ENCODE measurements around the gene STK4. TPM values are rescaled to one million over a fixed set of nuclear protein-coding genes. Genes with fewer than 3 reads are reported as not detected.

Gene STK4
- total RNA-seq, 2 experiments from 2014 or later: 151 to 170 TPM

- Mint-ChIP-seq H3K27ac (no peak overlapping the region), H3K4me3 (no peak overlapping the region), H3K4me1 (peaks cover 16% of the 10 kb centered on the region), H3K9me3 (ENCODE audit: low read depth) (no peaks in the 10 kb centered on the region), H3K36me3 (peaks cover under 1% of the 10 kb centered on the region), H3K27me3 (peaks cover 34% of the 10 kb centered on the region)
- CTCF ChIA-PET: interaction anchor here (0.7 to 10.5 kb wide), 44 partner anchors 9 to 1459 kb away, joined by 3 to 150 read pairs (median 5); partner anchors contain the start of genes PABPC1L and WFDC5
- peak; percentile 59 for ATAC-seq
- peak; percentile 72 for DNase-seq
Observed at GRCh38 chr20:45095805-45096238, 129.5 kb downstream of the STK4 start.

GRCh38 chr20:45096781-45097180, 130.5 kb downstream of the STK4 start:
- Mint-ChIP-seq H3K36me3 (no peaks in the 10 kb centered on the region), H3K9me3 (ENCODE audit: low read depth) (no peaks in the 10 kb centered on the region), H3K27me3 (peaks cover 41% of the 10 kb centered on the region), H3K4me3 (no peak overlapping the region), H3K4me1 (peaks cover 18% of the 10 kb centered on the region), H3K27ac (no peak overlapping the region)
- CTCF ChIA-PET: interaction anchor here (0.6 to 10.5 kb wide), 35 partner anchors 10 to 674 kb away, joined by 3 to 150 read pairs (median 6); partner anchors contain the start of genes SYS1 and WFDC5
- DNase-seq (no peak), ATAC-seq (no peak)

GRCh38 chr20:45097485-45098102, 131.3 kb downstream of the STK4 start:
- H3K27me3 Mint-ChIP-seq: peaks cover 46% of the 10 kb centered on the region

GRCh38 chr20:45098103-45098773, 131.9 kb downstream of the STK4 start:
- Mint-ChIP-seq H3K4me3 (peak overlapping the region; percentile 24), H3K36me3 (no peaks in the 10 kb centered on the region), H3K27me3 (peaks cover 49% of the 10 kb centered on the region), H3K27ac (no peak overlapping the region), H3K9me3 (ENCODE audit: low read depth) (no peaks in the 10 kb centered on the region), H3K4me1 (peaks cover 18% of the 10 kb centered on the region)
- DNase-seq: no peak
- ATAC-seq: peak; percentile 37
- CTCF ChIA-PET: interaction anchor here (0.6 to 10.5 kb wide), 14 partner anchors 12 to 339 kb away, joined by 3 to 150 read pairs (median 10); partner anchors contain the start of genes SYS1 and WFDC5

More at GRCh38 chr20:45097485-45098102, 131.3 kb downstream of the STK4 start:
- ATAC-seq (peak; percentile 68), DNase-seq (peak; percentile 72)
- CTCF ChIA-PET: interaction anchor here (0.6 to 10.5 kb wide), 22 partner anchors 11 to 339 kb away, joined by 3 to 150 read pairs (median 10); partner anchors contain the start of genes SYS1 and WFDC5
- Mint-ChIP-seq H3K9me3 (ENCODE audit: low read depth) (no peaks in the 10 kb centered on the region), H3K4me3 (peak overlapping the region; percentile 19), H3K4me1 (peaks cover 18% of the 10 kb centered on the region), H3K27ac (peak overlapping the region; percentile 45), H3K36me3 (no peaks in the 10 kb centered on the region)

GRCh38 chr20:45100563-45101245, 134.4 kb downstream of the STK4 start, which contains the start of gene KCNS1:
Gene KCNS1 (minus strand): TSS chr20:45101127. CDS start chr20:45099236, 1,891 bp downstream.
- Mint-ChIP-seq H3K27me3 (peaks cover 58% of the 10 kb centered on the region), H3K27ac (no peak within 1 kb of the TSS), H3K4me3 (no peak within 1 kb of the TSS), H3K4me1 (peaks cover 17% of the 10 kb centered on the region), H3K36me3 (no peaks in the 10 kb centered on the region), H3K9me3 (ENCODE audit: low read depth) (no peaks in the 10 kb centered on the region)
- DNase-seq (no peak), ATAC-seq (no peak)
- CTCF ChIA-PET: interaction anchor here (1.1 to 10.5 kb wide), 5 partner anchors 10 to 670 kb away, joined by 4 to 122 read pairs (median 5); partner anchors contain the start of gene WFDC5

- CTCF ChIA-PET: interaction anchor here (1.8 to 7.4 kb wide), 2 partner anchors 191 to 352 kb away, joined by 4 to 84 read pairs; no protein-coding TSS in a partner anchor
- Mint-ChIP-seq H3K4me3 (no peak overlapping the region), H3K36me3 (no peaks in the 10 kb centered on the region), H3K27ac (no peak overlapping the region), H3K9me3 (ENCODE audit: low read depth) (no peaks in the 10 kb centered on the region), H3K27me3 (peaks cover 58% of the 10 kb centered on the region), H3K4me1 (peaks cover 15% of the 10 kb centered on the region)
- DNase-seq (no peak), ATAC-seq (no peak)
Observed at GRCh38 chr20:45101333-45101850, 135.1 kb downstream of the STK4 start.

- Mint-ChIP-seq H3K4me3 (no peak overlapping the region), H3K36me3 (no peaks in the 10 kb centered on the region), H3K27me3 (peaks cover 54% of the 10 kb centered on the region), H3K9me3 (ENCODE audit: low read depth) (no peaks in the 10 kb centered on the region), H3K4me1 (peaks cover 10% of the 10 kb centered on the region), H3K27ac (no peak overlapping the region)
- ATAC-seq (no peak), DNase-seq (no peak)
- CTCF ChIA-PET: interaction anchor here (1.1 to 2.1 kb wide), 3 partner anchors 8 to 209 kb away, joined by 3 to 8 read pairs (median 5); no protein-coding TSS in a partner anchor
Observed at GRCh38 chr20:45103072-45103471, 136.8 kb downstream of the STK4 start.

- H3K36me3 Mint-ChIP-seq: no peaks in the 10 kb centered on the region
- H3K27ac Mint-ChIP-seq: no peak overlapping the region
- no peak for ATAC-seq
- no peaks in the 10 kb centered on the region for H3K9me3 Mint-ChIP-seq (ENCODE audit: low read depth)
- H3K4me3 Mint-ChIP-seq: no peak overlapping the region
- CTCF ChIA-PET: interaction anchor here (1.2 to 12.3 kb wide), 3 partner anchors 9 to 61 kb away, joined by 4 to 122 read pairs (median 8); no protein-coding TSS in a partner anchor
- DNase-seq: no peak
- H3K27me3 Mint-ChIP-seq: peaks cover 40% of the 10 kb centered on the region
- peaks cover 4% of the 10 kb centered on the region for H3K4me1 Mint-ChIP-seq
Observed at GRCh38 chr20:45104786-45105185, 138.5 kb downstream of the STK4 start.

- Mint-ChIP-seq H3K27me3 (peaks cover 35% of the 10 kb centered on the region), H3K27ac (no peak overlapping the region), H3K4me1 (peaks cover 4% of the 10 kb centered on the region), H3K9me3 (ENCODE audit: low read depth) (no peaks in the 10 kb centered on the region), H3K36me3 (no peaks in the 10 kb centered on the region), H3K4me3 (no peak overlapping the region)
- DNase-seq (no peak), ATAC-seq (no peak)
- CTCF ChIA-PET: interaction anchor here (1.2 to 12.3 kb wide), 4 partner anchors 10 to 185 kb away, joined by 3 to 122 read pairs (median 4); no protein-coding TSS in a partner anchor
Observed at GRCh38 chr20:45105317-45105716, 139.0 kb downstream of the STK4 start.

GRCh38 chr20:45109634-45110033, 143.3 kb downstream of the STK4 start:
- Mint-ChIP-seq H3K4me3 (no peak overlapping the region), H3K4me1 (no peaks in the 10 kb centered on the region), H3K36me3 (no peaks in the 10 kb centered on the region), H3K27me3 (peaks cover 12% of the 10 kb centered on the region), H3K9me3 (ENCODE audit: low read depth) (no peaks in the 10 kb centered on the region), H3K27ac (no peak overlapping the region)
- no peak for ATAC-seq
- no peak for DNase-seq
- CTCF ChIA-PET: interaction anchor here (0.5 to 12.3 kb wide), 6 partner anchors 14 to 662 kb away, joined by 3 to 122 read pairs (median 4); no protein-coding TSS in a partner anchor

GRCh38 chr20:45110301-45110700, 144.0 kb downstream of the STK4 start:
- H3K27me3 Mint-ChIP-seq: peaks cover 7% of the 10 kb centered on the region
- H3K4me1 Mint-ChIP-seq: peaks cover 3% of the 10 kb centered on the region
- ATAC-seq (no peak), DNase-seq (no peak)
- H3K9me3 Mint-ChIP-seq (ENCODE audit: low read depth): no peaks in the 10 kb centered on the region
- H3K36me3 Mint-ChIP-seq: no peaks in the 10 kb centered on the region
- CTCF ChIA-PET: interaction anchor here (1.1 to 12.3 kb wide), 6 partner anchors 15 to 661 kb away, joined by 3 to 122 read pairs (median 15); no protein-coding TSS in a partner anchor
- H3K27ac Mint-ChIP-seq: no peak overlapping the region
- no peak overlapping the region for H3K4me3 Mint-ChIP-seq

GRCh38 chr20:45111285-45111684, 145.0 kb downstream of the STK4 start:
- H3K27me3 Mint-ChIP-seq: peaks cover 7% of the 10 kb centered on the region
- H3K4me1 Mint-ChIP-seq: peaks cover 3% of the 10 kb centered on the region
- H3K36me3 Mint-ChIP-seq: no peaks in the 10 kb centered on the region
- ATAC-seq: no peak
- CTCF ChIA-PET: interaction anchor here (0.6 to 12.3 kb wide), 15 partner anchors 9 to 1060 kb away, joined by 3 to 122 read pairs (median 4); no protein-coding TSS in a partner anchor
- no peaks in the 10 kb centered on the region for H3K9me3 Mint-ChIP-seq (ENCODE audit: low read depth)
- no peak for DNase-seq
- no peak overlapping the region for H3K4me3 Mint-ChIP-seq
- no peak overlapping the region for H3K27ac Mint-ChIP-seq
